HG03095 (cell line): Measurements from ENCODE around the gene LILRB5.
"Not testable (repeated sequence)": the region's sequence is repeated elsewhere in the genome, so short reads cannot be mapped to it uniquely, and the experiment has no call there.

Experiments
- ATAC-seq: cut with Tn5 transposase; IDR thresholded peaks from one replicate; pipeline ENCODE4 v1.9.1; 2021; ENCODE audit warnings: moderate library complexity; ENCODE audit not compliant: unreplicated experiment

Gene LILRB5

GRCh38 chr19:54245936-54246335 lies 11.1 kb downstream of the LILRB5 start:
- no peak for ATAC-seq

GRCh38 chr19:54243809-54244208 lies 13.3 kb downstream of the LILRB5 start:
- not testable (repeated sequence) for ATAC-seq

GRCh38 chr19:54242646-54243045 lies 14.4 kb downstream of the LILRB5 start, which contains the start of gene LILRA6:
Gene LILRA6 (minus strand): TSS chr19:54242790.
- not testable (repeated sequence) for ATAC-seq

GRCh38 chr19:54242234-54242633 lies 14.8 kb downstream of the LILRB5 start:
- ATAC-seq, result not testable (repeated sequence)

- not testable (repeated sequence) for ATAC-seq
Observed at GRCh38 chr19:54240372-54241336, 16.4 kb downstream of the LILRB5 start.

GRCh38 chr19:54239491-54240371 lies 17.3 kb downstream of the LILRB5 start:
- not testable (repeated sequence) for ATAC-seq

- ATAC-seq, result no peak
Observed at GRCh38 chr19:54233941-54234340, 23.1 kb downstream of the LILRB5 start.

- ATAC-seq, result no peak
Observed at GRCh38 chr19:54231077-54231931, 25.8 kb downstream of the LILRB5 start.

- ATAC-seq, result no peak
Observed at GRCh38 chr19:54230031-54230430, 27.0 kb downstream of the LILRB5 start.

GRCh38 chr19:54229146-54229545 lies 27.9 kb downstream of the LILRB5 start:
- no peak for ATAC-seq

- not testable (repeated sequence) for ATAC-seq
Observed at GRCh38 chr19:54224619-54225018, 32.5 kb downstream of the LILRB5 start.

GRCh38 chr19:54223937-54224281 lies 33.2 kb downstream of the LILRB5 start:
- not testable (repeated sequence) for ATAC-seq

- ATAC-seq, result not testable (repeated sequence)
Observed at GRCh38 chr19:54223277-54223936, 33.7 kb downstream of the LILRB5 start.

- not testable (repeated sequence) for ATAC-seq
Observed at GRCh38 chr19:54222474-54223276, 34.4 kb downstream of the LILRB5 start, which contains the start of gene LILRB3. Gene LILRB3 (minus strand): TSS chr19:54223007. CDS start chr19:54222976, 31 bp downstream.

- ATAC-seq, result not testable (repeated sequence)
Observed at GRCh38 chr19:54221947-54222346, 35.1 kb downstream of the LILRB5 start.

GRCh38 chr19:54219702-54220101 lies 37.4 kb downstream of the LILRB5 start:
- not testable (repeated sequence) for ATAC-seq

- ATAC-seq, result no peak
Observed at GRCh38 chr19:54218960-54219661, 38.0 kb downstream of the LILRB5 start.

- no peak for ATAC-seq
Observed at GRCh38 chr19:54218259-54218658, 38.8 kb downstream of the LILRB5 start.
